ENCODE data around the gene CIAO2B.
"Not testable (repeated sequence)": the region's sequence is repeated elsewhere in the genome, so short reads cannot be mapped to it uniquely, and the experiment has no call there.

The CIAO2B gene

GRCh38 chr16:66903544-66904427 is 30.4 kb downstream of the CIAO2B start:
- DNase-seq: no peak

GRCh38 chr16:66902648-66903543 is 31.3 kb downstream of the CIAO2B start:
- DNase-seq: no peak

- no peak for DNase-seq
Observed at GRCh38 chr16:66901626-66902025, 32.6 kb downstream of the CIAO2B start.

- no peak for DNase-seq
Observed at GRCh38 chr16:66900721-66901441, 33.3 kb downstream of the CIAO2B start.

GRCh38 chr16:66899945-66900710 is 34.1 kb downstream of the CIAO2B start:
- DNase-seq: peak; percentile 67

GRCh38 chr16:66899310-66899944 is 34.8 kb downstream of the CIAO2B start:
- DNase-seq: no peak

GRCh38 chr16:66898933-66899309 is 35.3 kb downstream of the CIAO2B start:
- DNase-seq: no peak

- DNase-seq: peak; percentile 46
Observed at GRCh38 chr16:66898207-66898606, 36.0 kb downstream of the CIAO2B start.

- DNase-seq: not testable (repeated sequence)
Observed at GRCh38 chr16:66896682-66897081, 37.5 kb downstream of the CIAO2B start.

- DNase-seq: no peak
Observed at GRCh38 chr16:66895999-66896398, 38.2 kb downstream of the CIAO2B start.

GRCh38 chr16:66895689-66895979 is 38.6 kb downstream of the CIAO2B start:
- DNase-seq: no peak

GRCh38 chr16:66894948-66895688 is 39.1 kb downstream of the CIAO2B start:
- DNase-seq: peak; percentile 68

GRCh38 chr16:66894055-66894454 is 40.1 kb downstream of the CIAO2B start:
- no peak for DNase-seq

GRCh38 chr16:66891797-66892196 is 42.4 kb downstream of the CIAO2B start:
- DNase-seq: no peak

GRCh38 chr16:66891360-66891759 is 42.8 kb downstream of the CIAO2B start:
- DNase-seq: no peak

- no peak for DNase-seq
Observed at GRCh38 chr16:66890799-66891198, 43.4 kb downstream of the CIAO2B start.

- no peak for DNase-seq
Observed at GRCh38 chr16:66889622-66890021, 44.6 kb downstream of the CIAO2B start.

- DNase-seq: no peak
Observed at GRCh38 chr16:66888647-66889615, 45.3 kb downstream of the CIAO2B start.

GRCh38 chr16:66886914-66887313 is 47.3 kb downstream of the CIAO2B start:
- DNase-seq: no peak

- no peak for DNase-seq
Observed at GRCh38 chr16:66886321-66886720, 47.9 kb downstream of the CIAO2B start.

Data from fibroblast of skin of scalp (primary cell).